Transverse colon (tissue), 4 donors: Measurements from ENCODE around the gene APLP1.

Source experiments
- CTCF ChIP-seq, 5 experiments: fragments of 200-600 bp in 3 of 5; fragments of 450-650 bp in 2 of 5; sonication (generic) in 3 of 5; IDR thresholded peaks; 1 replicate in 2 of 5; 2 replicates in 3 of 5; pipeline ENCODE4 v1.5.1; 2016 to 2017; ENCODE audit warnings: antibody characterized with exemption in 5 of 5, inconsistent platforms in 3 of 5, mild to moderate bottlenecking in 2 of 5, moderate library complexity in 1 of 5
- POLR2A ChIP-seq: fragments of 450-650 bp; IDR thresholded peaks from one replicate; pipeline ENCODE4 v1.6.1; 2016; ENCODE audit warnings: antibody characterized with exemption, mild to moderate bottlenecking, moderate library complexity
- POLR2AphosphoS5 ChIP-seq, 3 donors: sonication (generic); formaldehyde crosslinking; IDR thresholded peaks; one replicate each; pipeline ENCODE4 v1.6.1; 2016; ENCODE audit warnings: antibody characterized with exemption in 3 of 3

DNA sequence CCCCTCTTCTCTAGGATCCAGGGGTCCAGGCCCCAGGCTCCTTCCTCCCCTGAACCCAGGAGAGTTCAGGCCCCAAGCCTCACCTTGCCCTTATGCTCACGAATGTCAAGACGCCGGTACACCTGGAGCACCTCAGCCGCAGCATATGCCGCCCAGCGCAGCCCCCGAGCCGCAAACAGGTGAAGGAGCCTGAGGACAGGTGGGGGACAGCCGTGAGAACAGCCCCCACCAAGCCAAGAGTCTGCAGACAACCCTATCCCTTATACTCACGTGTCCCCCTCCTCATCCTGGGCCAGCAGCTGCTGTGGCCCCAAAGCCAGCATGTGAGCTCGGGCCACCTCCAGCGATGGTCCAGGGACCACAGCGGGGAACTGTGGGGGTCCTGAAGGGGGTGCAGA lies 28.3 kb downstream of the APLP1 start:
- TF ChIP-seq CTCF (IDR thresholded peaks at IDR 0.05) (no peak), POLR2AphosphoS5 (IDR thresholded peaks at IDR 0.05) (no peak), POLR2A (no peak)
